A549 (cell line): Measurements from ENCODE around the gene SHC3. TPM values are rescaled to one million over a fixed set of nuclear protein-coding genes. Genes with fewer than 3 reads are reported as not detected.

Experiments used
- ATAC-seq, 2 experiments: fragments of 200-7000 bp in 1 of 2; fragments of >200 bp in 1 of 2; cut with Nextera tagmentation in 1 of 2; cut with Tn5 transposase in 1 of 2; 3 replicates each; pipeline versions ENCODE4 v1.8.0 to v1.9.1; 2018 to 2020; ENCODE audit warnings: mild to moderate bottlenecking in 1 of 2, moderate library complexity in 1 of 2
- CTCF ChIA-PET: fragments of 300-600 bp; sonication (Branson Sonifier 250); formaldehyde crosslinking; extraction: SDS; loops from one replicate; lab custom pipeline; 2021; ENCODE audit warnings: antibody characterized with exemption, inconsistent platforms; lab: Yijun Ruan, JAX
- POLR2A ChIA-PET: fragments of 350-600 bp; formaldehyde crosslinking; extraction: SDS; loops from one replicate; lab custom pipeline; 2021; ENCODE audit warnings: antibody characterized with exemption, inconsistent platforms; lab: Yijun Ruan, JAX
- DNase-seq, 2 experiments: peaks; one replicate each; pipeline versions ENCODE4 v3.0.0 to v3.0.0-alpha.2; 2011 to 2016; ENCODE audit warnings: low read depth in 1 of 2, low spot score in 1 of 2
- FAIRE-seq: peaks from 2 replicates; lab custom pipeline; 2011; peaks lifted over from hg19 to GRCh38; lab: Jason Lieb, UNC
- H3K27ac ChIP-seq, 2 experiments: fragments of >200 bp; sonication (Bioruptor Twin); formaldehyde crosslinking; 3 replicates each; pipeline ENCODE4 v1.5.1; 2016 to 2017
- H3K4me1 ChIP-seq: fragments of >200 bp; sonication (Bioruptor Twin); formaldehyde crosslinking; 3 replicates; pipeline ENCODE4 v1.6.1; 2016
- H3K4me2 ChIP-seq: fragments of >200 bp; sonication (Bioruptor Twin); formaldehyde crosslinking; 3 replicates; pipeline ENCODE4 v1.6.1; 2016
- H3K4me3 ChIP-seq: fragments of >200 bp; sonication (Bioruptor Twin); formaldehyde crosslinking; 3 replicates; pipeline ENCODE4 v1.5.1; 2016
- H3K9me3 ChIP-seq: fragments of >200 bp; sonication (Bioruptor Twin); formaldehyde crosslinking; 3 replicates; pipeline ENCODE4 v1.6.1; 2016
- CHD2 ChIP-seq: fragments of 150-350 bp; IDR thresholded peaks from 2 replicates; pipeline ENCODE4 v1.6.1; 2014; ENCODE audit warnings: low read length; ENCODE audit not compliant: partially characterized antibody
- CHD4 ChIP-seq: fragments of 200-600 bp; sonication (generic); IDR thresholded peaks from 2 replicates; pipeline ENCODE4 v1.6.1; 2016; ENCODE audit warnings: antibody characterized with exemption, mild to moderate bottlenecking, borderline replicate concordance
- EHF ChIP-seq: fragments of 250-450 bp; sonication (Bioruptor Pico); IDR thresholded peaks from 2 replicates; pipeline ENCODE4 v1.5.0; 2020; ENCODE audit warnings: mild to moderate bottlenecking
- FOSB ChIP-seq: fragments of 250-450 bp; sonication (Bioruptor Pico); IDR thresholded peaks from 2 replicates; pipeline ENCODE4 v1.5.0; 2020; ENCODE audit warnings: mild to moderate bottlenecking, moderate library complexity
- GATA3 ChIP-seq: IDR thresholded peaks from 2 replicates; pipeline ENCODE4 v1.6.1; 2012; ENCODE audit warnings: borderline replicate concordance
- HEYL ChIP-seq: fragments of 250-450 bp; sonication (Bioruptor Pico); IDR thresholded peaks from 2 replicates; pipeline ENCODE4 v1.8.0; 2021; ENCODE audit warnings: mild to moderate bottlenecking, moderate library complexity
- HOXA7 ChIP-seq: fragments of 250-450 bp; sonication (Bioruptor Pico); IDR thresholded peaks from 2 replicates; pipeline ENCODE4 v1.5.0; 2020; ENCODE audit warnings: mild to moderate bottlenecking, moderate library complexity
- KDM1A ChIP-seq: fragments of 200-600 bp; sonication (generic); IDR thresholded peaks from 2 replicates; pipeline ENCODE4 v1.6.1; 2016; ENCODE audit warnings: low read depth, mild to moderate bottlenecking
- KDM5A ChIP-seq: fragments of 200-600 bp; sonication (generic); IDR thresholded peaks from 2 replicates; pipeline ENCODE4 v1.6.1; 2016; ENCODE audit warnings: antibody characterized with exemption, mild to moderate bottlenecking
- MAZ ChIP-seq: fragments of 150-350 bp; IDR thresholded peaks from 2 replicates; pipeline ENCODE4 v1.6.1; 2014; ENCODE audit warnings: antibody characterized with exemption, low read depth, low read length, borderline replicate concordance
- NFE2L2 ChIP-seq: fragments of 150-350 bp; conservative IDR thresholded peaks from 2 replicates; pipeline ENCODE4 v1.6.1; 2014; ENCODE audit warnings: low read length
- POLR2AphosphoS2 ChIP-seq: conservative IDR thresholded peaks from 2 replicates; pipeline ENCODE4 v1.6.1; 2012; ENCODE audit warnings: low read length, improper control_type of control experiment, inconsistent platforms
- TFCP2L1 ChIP-seq: fragments of 250-450 bp; sonication (Bioruptor Pico); IDR thresholded peaks from 2 replicates; pipeline ENCODE4 v1.5.0; 2021; ENCODE audit warnings: mild to moderate bottlenecking
- ZNF302 ChIP-seq: fragments of 250-450 bp; sonication (Bioruptor Pico); IDR thresholded peaks from 2 replicates; pipeline ENCODE4 v1.9.0; 2021; ENCODE audit warnings: inconsistent platforms, mild to moderate bottlenecking, moderate library complexity
- WGBS: methylation state at CpG from one replicate; pipeline ENCODE4 v1.1.6; 2017; ENCODE audit errors: missing lambda C conversion rate; 5-methylcytosine and 5-hydroxymethylcytosine counted together
- polyA plus RNA-seq, 4 experiments: library from polyadenylated mRNA; depleted of rRNA in 3 of 4; stranded (reverse); fragments of >200 nt; fragmentation: RNase III in 1 of 4; extraction: RNeasy Plus Mini Kit Qiagen cat#74134 plus additional on column Dnase treatment in 1 of 4; gene quantifications; 2 replicates in 3 of 4; 3 replicates in 1 of 4; pipeline ENCODE4 v1.2.3, GENCODE V29; 2011 to 2017
- TF ChIP-seq, protein P1 (sequence below): fragments of 250-450 bp; sonication (Bioruptor Pico); IDR thresholded peaks from 2 replicates; pipeline ENCODE4 v1.5.0; 2021; ENCODE audit warnings: mild to moderate bottlenecking, moderate library complexity, borderline replicate concordance
- TF ChIP-seq, protein P2 (sequence below): fragments of 150-350 bp; IDR thresholded peaks from 2 replicates; pipeline ENCODE4 v1.6.1; 2014; ENCODE audit warnings: low read depth, mild to moderate bottlenecking, low read length
- TF ChIP-seq, protein P3 (sequence below): fragments of >200 bp; sonication (Bioruptor Twin); formaldehyde crosslinking; IDR thresholded peaks from 3 replicates; pipeline ENCODE4 v1.5.1; 2016
- TF ChIP-seq, protein P4 (sequence below): fragments of >200 bp; sonication (Bioruptor Twin); formaldehyde crosslinking; IDR thresholded peaks from 3 replicates; pipeline ENCODE4 v1.6.1; 2016

The SHC3 gene
- polyA plus RNA-seq, 2 of the 4 experiments (the other 2 are of a cell fraction) = 0.09 to 0.88 TPM

DNA sequence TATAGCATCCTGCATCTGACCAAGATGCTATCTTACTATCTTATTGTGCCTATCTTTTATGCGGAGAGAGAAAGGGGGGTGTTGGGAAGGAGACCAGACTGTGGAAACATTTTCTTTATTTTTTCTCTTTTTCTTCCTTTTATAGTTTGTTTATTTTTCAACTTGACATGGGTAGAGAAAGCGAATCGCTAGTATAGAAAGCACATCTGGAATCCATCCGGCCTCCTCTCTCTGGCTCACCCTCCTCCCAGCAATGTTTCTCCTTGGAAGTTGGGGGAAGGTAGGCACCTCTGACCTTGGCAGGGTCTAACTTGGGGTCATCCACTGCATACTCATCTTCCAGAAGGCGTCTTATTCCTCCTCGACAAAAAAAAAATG is 183.4 kb downstream of the SHC3 start:
- no peak overlapping the region for H3K27ac ChIP-seq
- H3K9me3 ChIP-seq = no peaks in the 10 kb centered on the region
- H3K4me3 ChIP-seq = no peak overlapping the region
- H3K4me1 ChIP-seq = peaks cover 44% of the 10 kb centered on the region
- no peak for FAIRE-seq
- H3K4me2 ChIP-seq = no peak overlapping the region
- no peak for ATAC-seq
- WGBS = 96% methylated on average over 6 of the region's 6 CpGs
- CTCF ChIA-PET = interaction anchor here (1.0 to 1.6 kb wide), 3 partner anchors 399 to 402 kb away, joined by 3 to 5 read pairs (median 3); no protein-coding TSS in a partner anchor
- POLR2A ChIA-PET = no interaction called here
- TF ChIP-seq HEYL (CRISPR knock-in tag) = no peak
- TF ChIP-seq KDM1A = no peak
- TF ChIP-seq HOXA7 (CRISPR knock-in tag) = no peak
- TF ChIP-seq, protein P1, sequence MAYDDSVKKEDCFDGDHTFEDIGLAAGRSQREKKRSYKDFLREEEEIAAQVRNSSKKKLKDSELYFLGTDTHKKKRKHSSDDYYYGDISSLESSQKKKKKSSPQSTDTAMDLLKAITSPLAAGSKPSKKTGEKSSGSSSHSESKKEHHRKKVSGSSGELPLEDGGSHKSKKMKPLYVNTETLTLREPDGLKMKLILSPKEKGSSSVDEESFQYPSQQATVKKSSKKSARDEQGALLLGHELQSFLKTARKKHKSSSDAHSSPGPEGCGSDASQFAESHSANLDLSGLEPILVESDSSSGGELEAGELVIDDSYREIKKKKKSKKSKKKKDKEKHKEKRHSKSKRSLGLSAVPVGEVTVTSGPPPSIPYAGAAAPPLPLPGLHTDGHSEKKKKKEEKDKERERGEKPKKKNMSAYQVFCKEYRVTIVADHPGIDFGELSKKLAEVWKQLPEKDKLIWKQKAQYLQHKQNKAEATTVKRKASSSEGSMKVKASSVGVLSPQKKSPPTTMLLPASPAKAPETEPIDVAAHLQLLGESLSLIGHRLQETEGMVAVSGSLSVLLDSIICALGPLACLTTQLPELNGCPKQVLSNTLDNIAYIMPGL (CRISPR knock-in tag) = no peak
- no peak for TF ChIP-seq MAZ
- no peak for DNase-seq

DNA sequence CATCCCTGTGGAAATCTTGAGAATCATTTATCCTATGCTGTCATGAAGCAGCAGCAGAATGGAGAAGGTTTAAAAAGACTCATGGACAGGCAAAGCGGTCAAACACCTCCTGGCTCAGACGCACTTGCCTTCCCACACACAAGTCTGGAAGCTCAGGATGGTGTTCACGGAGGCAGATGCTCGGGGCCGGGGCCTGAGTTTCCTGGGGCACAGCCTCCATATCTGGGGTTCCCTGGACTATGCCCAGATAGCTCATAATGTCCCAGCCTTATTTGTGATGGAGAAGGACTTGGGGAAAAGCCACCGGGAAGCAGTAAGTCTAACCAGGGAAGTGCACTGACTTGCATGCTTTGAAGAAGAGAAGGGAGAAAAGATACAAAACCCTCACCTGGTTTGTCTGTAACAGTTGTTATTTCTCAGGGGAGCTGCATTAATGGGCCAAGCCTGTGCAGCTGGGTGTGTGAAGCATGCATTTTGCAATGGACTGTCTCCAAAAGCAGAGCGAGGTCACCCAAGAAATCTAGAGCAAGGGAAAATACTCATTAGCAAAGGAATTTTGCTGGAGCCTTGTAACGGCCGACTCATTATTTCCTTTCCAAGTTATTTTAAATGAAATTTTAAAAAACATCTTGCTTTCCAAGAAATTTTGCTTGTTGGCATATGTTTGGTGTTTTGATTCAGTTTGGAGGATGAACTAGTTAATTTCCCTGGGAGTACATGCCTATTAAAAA is 184.0 kb downstream of the SHC3 start:
- H3K4me3 ChIP-seq = no peak overlapping the region
- 92% methylated on average over 9 of the region's 9 CpGs for WGBS
- peak overlapping the region; percentile 59 for H3K4me2 ChIP-seq
- POLR2A ChIA-PET = no interaction called here
- FAIRE-seq (no peak), ATAC-seq (no peak)
- H3K27ac ChIP-seq = peak overlapping the region in 1 of 2 experiments; percentile 18; a peak in 1 of 6 replicates
- no peaks in the 10 kb centered on the region for H3K9me3 ChIP-seq
- TF ChIP-seq, protein P2, sequence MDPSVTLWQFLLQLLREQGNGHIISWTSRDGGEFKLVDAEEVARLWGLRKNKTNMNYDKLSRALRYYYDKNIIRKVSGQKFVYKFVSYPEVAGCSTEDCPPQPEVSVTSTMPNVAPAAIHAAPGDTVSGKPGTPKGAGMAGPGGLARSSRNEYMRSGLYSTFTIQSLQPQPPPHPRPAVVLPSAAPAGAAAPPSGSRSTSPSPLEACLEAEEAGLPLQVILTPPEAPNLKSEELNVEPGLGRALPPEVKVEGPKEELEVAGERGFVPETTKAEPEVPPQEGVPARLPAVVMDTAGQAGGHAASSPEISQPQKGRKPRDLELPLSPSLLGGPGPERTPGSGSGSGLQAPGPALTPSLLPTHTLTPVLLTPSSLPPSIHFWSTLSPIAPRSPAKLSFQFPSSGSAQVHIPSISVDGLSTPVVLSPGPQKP = no peak
- no peak for TF ChIP-seq CHD2
- TF ChIP-seq, all 56 proteins: peak for 0
- DNase-seq = no peak
- peaks cover 41% of the 10 kb centered on the region for H3K4me1 ChIP-seq
- CTCF ChIA-PET = interaction anchor here (0.9 to 1.2 kb wide), 3 partner anchors 13 to 401 kb away, joined by 3 to 4 read pairs (median 3); no protein-coding TSS in a partner anchor

DNA sequence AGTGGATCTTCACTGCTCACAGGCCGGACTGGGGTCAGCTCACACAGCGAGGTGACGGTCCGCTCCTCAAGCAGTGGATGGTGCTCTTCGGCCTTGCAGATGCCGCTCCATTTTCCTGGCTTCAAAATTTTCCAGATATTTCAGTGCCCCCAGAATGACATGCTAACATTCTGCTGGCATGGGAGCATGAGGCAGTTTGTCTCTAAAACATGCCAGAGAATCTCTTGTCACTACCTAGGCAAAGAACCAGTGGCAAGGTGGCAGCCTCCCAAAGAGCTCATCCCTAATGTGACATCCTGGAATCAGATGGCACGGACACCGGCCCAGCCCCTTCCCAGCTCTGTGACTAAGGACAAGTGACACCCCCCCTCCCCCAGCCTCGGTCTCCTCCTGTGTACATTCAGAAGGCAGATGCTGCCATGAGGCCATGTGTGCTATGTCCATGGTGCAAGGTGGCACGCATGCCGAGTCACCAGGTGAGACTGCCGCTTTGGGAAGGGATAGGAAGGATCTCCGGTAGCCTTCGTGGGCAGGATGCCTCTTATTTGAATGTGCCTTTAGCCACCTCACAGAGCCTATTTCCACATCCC is 184.7 kb downstream of the SHC3 start:
- Histone ChIP-seq H3K4me2 (peak overlapping the region; percentile 59), H3K9me3 (no peaks in the 10 kb centered on the region), H3K27ac (peak overlapping the region in 1 of 2 experiments; percentile 18; a peak in 1 of 6 replicates), H3K4me3 (no peak overlapping the region), H3K4me1 (peaks cover 37% of the 10 kb centered on the region)
- POLR2A ChIA-PET = no interaction called here
- FAIRE-seq (no peak), ATAC-seq (no peak), DNase-seq (no peak)
- TF ChIP-seq, protein P3, sequence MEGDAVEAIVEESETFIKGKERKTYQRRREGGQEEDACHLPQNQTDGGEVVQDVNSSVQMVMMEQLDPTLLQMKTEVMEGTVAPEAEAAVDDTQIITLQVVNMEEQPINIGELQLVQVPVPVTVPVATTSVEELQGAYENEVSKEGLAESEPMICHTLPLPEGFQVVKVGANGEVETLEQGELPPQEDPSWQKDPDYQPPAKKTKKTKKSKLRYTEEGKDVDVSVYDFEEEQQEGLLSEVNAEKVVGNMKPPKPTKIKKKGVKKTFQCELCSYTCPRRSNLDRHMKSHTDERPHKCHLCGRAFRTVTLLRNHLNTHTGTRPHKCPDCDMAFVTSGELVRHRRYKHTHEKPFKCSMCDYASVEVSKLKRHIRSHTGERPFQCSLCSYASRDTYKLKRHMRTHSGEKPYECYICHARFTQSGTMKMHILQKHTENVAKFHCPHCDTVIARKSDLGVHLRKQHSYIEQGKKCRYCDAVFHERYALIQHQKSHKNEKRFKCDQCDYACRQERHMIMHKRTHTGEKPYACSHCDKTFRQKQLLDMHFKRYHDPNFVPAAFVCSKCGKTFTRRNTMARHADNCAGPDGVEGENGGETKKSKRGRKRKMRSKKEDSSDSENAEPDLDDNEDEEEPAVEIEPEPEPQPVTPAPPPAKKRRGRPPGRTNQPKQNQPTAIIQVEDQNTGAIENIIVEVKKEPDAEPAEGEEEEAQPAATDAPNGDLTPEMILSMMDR = no peak
- TF ChIP-seq EHF (CRISPR knock-in tag) = no peak
- TF ChIP-seq MAZ = no peak
- TF ChIP-seq ZNF302 = no peak
- TF ChIP-seq TFCP2L1 (CRISPR knock-in tag) = no peak
- no peak for TF ChIP-seq GATA3
- TF ChIP-seq KDM5A = no peak
- TF ChIP-seq, protein P4, sequence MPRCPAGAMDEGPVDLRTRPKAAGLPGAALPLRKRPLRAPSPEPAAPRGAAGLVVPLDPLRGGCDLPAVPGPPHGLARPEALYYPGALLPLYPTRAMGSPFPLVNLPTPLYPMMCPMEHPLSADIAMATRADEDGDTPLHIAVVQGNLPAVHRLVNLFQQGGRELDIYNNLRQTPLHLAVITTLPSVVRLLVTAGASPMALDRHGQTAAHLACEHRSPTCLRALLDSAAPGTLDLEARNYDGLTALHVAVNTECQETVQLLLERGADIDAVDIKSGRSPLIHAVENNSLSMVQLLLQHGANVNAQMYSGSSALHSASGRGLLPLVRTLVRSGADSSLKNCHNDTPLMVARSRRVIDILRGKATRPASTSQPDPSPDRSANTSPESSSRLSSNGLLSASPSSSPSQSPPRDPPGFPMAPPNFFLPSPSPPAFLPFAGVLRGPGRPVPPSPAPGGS = no peak
- TF ChIP-seq CHD2 = no peak
- TF ChIP-seq NFE2L2 = no peak
- TF ChIP-seq CHD4 = no peak
- no peak for TF ChIP-seq POLR2AphosphoS2
- TF ChIP-seq FOSB (CRISPR knock-in tag) = no peak
- WGBS = 96% methylated on average over 13 of the region's 14 CpGs
- CTCF ChIA-PET = interaction anchor here (0.9 to 1.4 kb wide), 5 partner anchors 13 to 401 kb away, joined by 3 to 4 read pairs (median 3); no protein-coding TSS in a partner anchor
